Vagina (tissue), 2 donors: ENCODE results near the gene OPTC.

ENCODE experiments used
- CTCF ChIP-seq, 3 experiments: fragments of 450-650 bp in 2 of 3; fragments of 200-600 bp in 1 of 3; sonication (generic) in 1 of 3; IDR thresholded peaks; one replicate each; pipeline ENCODE4 v1.5.1; 2017 to 2019; ENCODE audit warnings: antibody characterized with exemption in 3 of 3, mild to moderate bottlenecking in 2 of 3, moderate library complexity in 2 of 3
- POLR2A ChIP-seq, 2 donors: fragments of 450-650 bp; IDR thresholded peaks; one replicate each; pipeline ENCODE4 v1.6.1; 2017; ENCODE audit warnings: antibody characterized with exemption in 2 of 2, mild to moderate bottlenecking in 2 of 2, moderate library complexity in 2 of 2
- POLR2AphosphoS5 ChIP-seq, 2 donors: sonication (generic); formaldehyde crosslinking; IDR thresholded peaks; one replicate each; pipeline ENCODE4 v1.9.0; 2017; ENCODE audit warnings: antibody characterized with exemption in 2 of 2, mild to moderate bottlenecking in 2 of 2, low read depth in 1 of 2; ENCODE audit not compliant: insufficient read depth in 1 of 2

GRCh38 chr1:203493901-203494300 lies at the start of gene OPTC:
- TF ChIP-seq CTCF (IDR thresholded peaks at IDR 0.05) = no peak
- TF ChIP-seq POLR2AphosphoS5 (IDR thresholded peaks at IDR 0.05; ENCODE audit: insufficient read depth in 1 of 2, low read depth in 1 of 2) = no peak
- no peak for TF ChIP-seq POLR2A (IDR thresholded peaks at IDR 0.05)
